ENCODE data around the gene CATSPER1. TPM values are rescaled to one million over a fixed set of nuclear protein-coding genes. Genes with fewer than 3 reads are reported as not detected.

CATSPER1 gene
- total and polyA plus RNA-seq, 2 of the 8 experiments (the other 6 are each of a cell fraction or from before 2014, with no cell fraction given): not detected

- TF ChIP-seq PHF8 (conservative IDR thresholded peaks at IDR 0.05; ENCODE audit: low read depth, low read length) (no peak), RNF2 (IDR thresholded peaks at IDR 0.05; ENCODE audit: borderline replicate concordance, low read depth, low read length, missing control alignments, poor library complexity, severe bottlenecking) (no peak), JUN (IDR thresholded peaks at IDR 0.05; ENCODE audit: low read depth, low read length) (no peak), GTF2F1 (IDR thresholded peaks at IDR 0.05; ENCODE audit: borderline replicate concordance, low read depth, low read length) (no peak), BACH1 (IDR thresholded peaks at IDR 0.05; ENCODE audit: low read length) (no peak)
Measured at GRCh38 chr11:66055021-66055420, 28.7 kb upstream of the CATSPER1 start (continued).
